Upper lobe of left lung (tissue), 6 donors: ENCODE results near the gene GAPVD1. TPM values are rescaled to one million over a fixed set of nuclear protein-coding genes. Genes with fewer than 3 reads are reported as not detected.
A peak's percentile ranks its signal among the peaks of the same experiment; 100 is the strongest.

Experiments
- ATAC-seq, 2 donors: fragments of 200-7000 bp; cut with Tn5 transposase; one replicate each; pipeline ENCODE4 v1.9.1; 2022; ENCODE audit warnings: mild to moderate bottlenecking in 2 of 2, moderate library complexity in 2 of 2; ENCODE audit not compliant: low FRiP score in 2 of 2
- DNase-seq, 2 donors: peaks; one replicate each; pipeline ENCODE4 v3.0.0-alpha.2; 2019 to 2020
- H3K27ac ChIP-seq, 4 donors: fragments of 200-600 bp; sonication (generic); one replicate each; pipeline ENCODE4 v1.5.1; 2016 to 2019
- H3K27me3 ChIP-seq, 4 donors: fragments of 200-600 bp; sonication (generic); one replicate each; pipeline ENCODE4 v1.5.1; 2017 to 2019
- H3K36me3 ChIP-seq, 4 donors: fragments of 200-600 bp; sonication (generic); one replicate each; pipeline ENCODE4 v1.5.1; 2016 to 2019
- H3K4me1 ChIP-seq, 4 donors: fragments of 200-600 bp; sonication (generic); one replicate each; pipeline ENCODE4 v1.5.1; 2018 to 2019
- H3K4me3 ChIP-seq, 4 donors: fragments of 200-600 bp; sonication (generic); one replicate each; pipeline ENCODE4 v1.5.1; 2017 to 2019; ENCODE audit warnings: mild to moderate bottlenecking in 2 of 4, moderate library complexity in 1 of 4
- H3K9me3 ChIP-seq, 4 donors: fragments of 200-600 bp; sonication (generic); one replicate each; pipeline ENCODE4 v1.5.1; 2018 to 2019
- CTCF ChIP-seq, 6 experiments: fragments of 450-650 bp in 4 of 6; fragments of 200-600 bp in 2 of 6; sonication (generic) in 2 of 6; IDR thresholded peaks; one replicate each; pipeline ENCODE4 v1.5.1; 2016 to 2019; ENCODE audit warnings: antibody characterized with exemption in 6 of 6
- EP300 ChIP-seq, 4 donors: sonication (generic); formaldehyde crosslinking; IDR thresholded peaks; one replicate each; pipeline ENCODE4 v1.5.1; 2017; ENCODE audit warnings: antibody characterized with exemption in 4 of 4, control low read depth in 2 of 4
- POLR2A ChIP-seq, 4 donors: fragments of 450-650 bp; IDR thresholded peaks; one replicate each; pipeline ENCODE4 v1.5.1; 2016 to 2017; ENCODE audit warnings: antibody characterized with exemption in 4 of 4, mild to moderate bottlenecking in 2 of 4
- POLR2AphosphoS5 ChIP-seq, 2 donors: sonication (generic); formaldehyde crosslinking; IDR thresholded peaks; one replicate each; pipeline ENCODE4 v1.5.1; 2017; ENCODE audit warnings: antibody characterized with exemption in 2 of 2
- WGBS, 2 donors: methylation state at CpG; one replicate each; pipeline ENCODE4 v1.1.5; 2017 to 2018; 5-methylcytosine and 5-hydroxymethylcytosine counted together
- total RNA-seq, 6 donors: library from RNA; depleted of rRNA in 4 of 6; stranded (reverse); fragments of >200 nt in 4 of 6; gene quantifications; one replicate each; pipeline versions ENCODE4 v1.1.0 to v1.2.1, GENCODE V29; 2016 to 2021
- donor health status: DM: no; HTN: no; CAD: no; lungs with moderate emphysema.
- donor health status: DM: no; HTN: yes; CAD: no; lungs with severe emphysema.

The GAPVD1 gene
- total RNA-seq, 6 donors from 2014 or later: 56.4 to 122 (median 74.2) TPM

DNA sequence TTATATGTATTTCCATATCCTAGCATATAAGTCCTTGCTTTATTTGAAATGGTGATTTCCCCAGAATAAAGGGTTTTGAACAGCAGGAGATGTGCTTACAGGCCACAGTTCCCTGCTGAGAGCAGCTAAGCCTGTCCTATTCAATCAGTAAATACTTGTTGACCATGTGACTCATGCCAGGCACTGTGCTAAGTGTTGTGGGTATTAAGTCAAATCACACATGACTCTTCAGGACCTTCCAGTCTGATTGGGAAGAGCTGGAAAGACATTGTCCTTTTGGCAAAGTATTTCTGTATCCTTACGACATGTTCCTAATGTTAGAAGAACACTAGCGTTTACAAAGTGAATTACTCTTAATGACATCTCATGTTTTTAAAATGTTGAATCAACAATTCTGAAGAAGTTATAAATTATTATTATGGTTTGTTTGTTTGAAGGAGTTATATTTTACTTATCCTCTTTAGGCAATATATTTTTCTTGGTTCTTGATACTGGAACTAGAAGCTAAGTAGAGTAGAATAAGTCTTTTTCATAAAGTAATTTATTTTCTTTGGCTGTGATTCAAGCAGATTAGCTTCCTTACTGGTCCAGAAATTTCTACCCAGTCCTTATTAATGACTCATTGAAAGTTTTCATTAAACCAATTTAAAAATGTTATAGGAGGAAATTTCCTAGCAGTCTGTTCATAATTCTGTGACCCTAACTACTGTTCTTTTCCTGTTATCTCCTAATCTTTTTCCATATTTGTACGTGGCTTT is 82.1 kb downstream of the GAPVD1 start:
- DNase-seq (peak in 1 of 2 donors; percentile 36), ATAC-seq (peak; percentile 41 to 68)
- H3K27me3 ChIP-seq: no peaks in the 10 kb centered on the region
- H3K36me3 ChIP-seq: peaks cover 0 to 89% (median 39%) of the 10 kb centered on the region in 4 donors
- no peaks in the 10 kb centered on the region for H3K9me3 ChIP-seq
- 62 to 74% methylated on average over 3 of the region's 3 CpGs for WGBS, 2 donors
- no peak overlapping the region for H3K4me3 ChIP-seq
- H3K4me1 ChIP-seq: peaks cover 0 to 9% (median 6%) of the 10 kb centered on the region in 4 donors
- TF ChIP-seq POLR2AphosphoS5 (IDR thresholded peaks at IDR 0.05): no peak
- TF ChIP-seq EP300 (IDR thresholded peaks at IDR 0.05): no peak
- TF ChIP-seq CTCF (IDR thresholded peaks at IDR 0.05): no peak
- no peak for TF ChIP-seq POLR2A (IDR thresholded peaks at IDR 0.05)
- no peak overlapping the region for H3K27ac ChIP-seq

DNA sequence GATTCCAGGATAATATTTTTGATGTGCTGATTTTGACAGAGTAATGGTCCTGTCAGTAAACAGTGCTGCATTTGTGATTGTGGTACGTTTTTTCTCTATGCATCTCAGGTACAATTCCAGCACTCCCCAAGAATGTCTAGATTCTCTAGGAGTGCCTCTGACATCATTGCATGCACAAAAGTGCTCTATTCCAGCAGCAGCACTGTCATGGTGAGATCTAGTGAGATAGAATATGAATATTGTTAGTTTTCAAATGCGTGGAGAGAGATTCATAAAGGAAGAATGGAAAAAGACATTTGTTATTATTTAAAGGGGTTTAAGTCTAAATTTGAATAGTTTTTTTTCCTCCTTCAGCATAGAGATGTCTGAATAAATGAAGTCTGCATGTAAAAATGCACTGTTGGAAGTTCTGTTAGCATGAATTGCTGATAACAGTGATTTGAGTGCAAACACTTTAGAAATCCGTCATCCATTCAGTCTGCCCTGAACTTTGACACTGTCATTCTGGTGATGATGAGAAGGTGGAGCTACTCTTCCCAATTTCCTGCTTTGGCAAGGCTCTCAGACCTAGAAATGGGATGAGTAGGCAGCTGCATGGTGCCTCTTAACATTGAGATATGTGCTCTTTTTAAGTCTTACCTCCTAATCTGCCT is 84.6 kb downstream of the GAPVD1 start:
- H3K9me3 ChIP-seq: no peaks in the 10 kb centered on the region
- DNase-seq: no peak
- ATAC-seq: no peak
- WGBS, 2 donors: 81 to 93% methylated on average over 3 of the region's 3 CpGs
- H3K27ac ChIP-seq: no peak overlapping the region
- no peaks in the 10 kb centered on the region for H3K27me3 ChIP-seq
- TF ChIP-seq POLR2AphosphoS5 (IDR thresholded peaks at IDR 0.05) (no peak), EP300 (IDR thresholded peaks at IDR 0.05) (no peak), POLR2A (IDR thresholded peaks at IDR 0.05) (no peak), CTCF (IDR thresholded peaks at IDR 0.05) (no peak)
- no peak overlapping the region for H3K4me3 ChIP-seq
- H3K4me1 ChIP-seq: peaks cover 0 to 9% (median 6%) of the 10 kb centered on the region in 4 donors
- peaks cover 14 to 90% (median 60%) of the 10 kb centered on the region in 4 donors for H3K36me3 ChIP-seq

DNA sequence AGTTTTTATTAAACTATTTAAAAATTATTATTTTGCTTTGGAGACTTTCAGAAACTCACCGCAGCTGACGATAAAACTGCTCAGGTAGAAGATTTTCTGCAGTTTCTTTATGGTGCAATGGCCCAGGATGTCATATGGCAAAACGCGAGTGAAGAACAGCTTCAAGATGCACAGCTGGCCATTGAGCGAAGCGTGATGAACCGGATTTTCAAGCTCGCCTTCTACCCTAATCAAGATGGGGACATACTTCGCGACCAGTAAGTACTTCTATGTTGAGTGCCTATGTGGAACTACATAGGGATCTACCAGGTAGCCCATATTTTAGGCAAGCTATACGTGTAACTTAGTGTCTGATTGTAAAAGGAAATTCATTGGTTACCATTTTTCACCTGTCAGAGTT is 94.0 kb downstream of the GAPVD1 start:
- DNase-seq (no peak), ATAC-seq (no peak)
- Histone ChIP-seq H3K27me3 (no peaks in the 10 kb centered on the region), H3K27ac (no peak overlapping the region), H3K9me3 (no peaks in the 10 kb centered on the region), H3K4me3 (no peak overlapping the region), H3K4me1 (no peaks in the 10 kb centered on the region), H3K36me3 (peaks cover 50 to 99% (median 93%) of the 10 kb centered on the region in 4 donors)
- no peak for TF ChIP-seq EP300 (IDR thresholded peaks at IDR 0.05)
- no peak for TF ChIP-seq POLR2AphosphoS5 (IDR thresholded peaks at IDR 0.05)
- TF ChIP-seq POLR2A (IDR thresholded peaks at IDR 0.05): no peak
- no peak for TF ChIP-seq CTCF (IDR thresholded peaks at IDR 0.05)
- 89% methylated on average over 11 of the region's 11 CpGs for WGBS, 2 donors

DNA sequence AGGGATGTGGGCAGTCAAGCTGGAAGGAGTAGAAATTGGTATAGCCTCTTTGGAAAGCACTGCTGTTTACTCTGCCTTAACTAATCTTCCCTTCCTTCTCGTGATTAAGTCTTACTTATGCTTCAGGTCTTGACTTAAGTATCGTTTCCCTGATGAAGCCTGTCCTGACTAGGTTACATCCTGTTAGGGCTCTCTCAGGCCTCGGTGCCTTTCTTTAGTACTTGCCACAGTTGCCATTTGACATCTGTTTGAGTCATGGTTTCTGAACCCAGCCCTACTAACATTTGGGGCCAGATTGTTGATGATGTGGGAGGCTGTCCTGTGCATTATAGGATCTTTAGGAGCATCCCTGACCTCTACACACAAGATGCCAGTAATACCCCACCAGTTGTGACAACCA is 94.4 kb downstream of the GAPVD1 start:
- no peaks in the 10 kb centered on the region for H3K27me3 ChIP-seq
- WGBS, 2 donors: 83 to 86% methylated on average over 3 of the region's 3 CpGs

More for the DNA sequence above, 94.4 kb downstream of the GAPVD1 start:
- H3K9me3 ChIP-seq: no peaks in the 10 kb centered on the region
- TF ChIP-seq EP300 (IDR thresholded peaks at IDR 0.05) (no peak), CTCF (IDR thresholded peaks at IDR 0.05) (no peak), POLR2AphosphoS5 (IDR thresholded peaks at IDR 0.05) (no peak), POLR2A (IDR thresholded peaks at IDR 0.05) (no peak)
- no peak overlapping the region for H3K27ac ChIP-seq
- ATAC-seq: no peak
- H3K36me3 ChIP-seq: peaks cover 50 to 99% (median 93%) of the 10 kb centered on the region in 4 donors
- H3K4me1 ChIP-seq: no peaks in the 10 kb centered on the region
- no peak overlapping the region for H3K4me3 ChIP-seq
- no peak for DNase-seq
